Aorta (tissue), 5 donors: Measurements from ENCODE around the gene MCF2L. TPM values are rescaled to one million over a fixed set of nuclear protein-coding genes. Genes with fewer than 3 reads are reported as not detected.

Source experiments
- ATAC-seq: fragments of 200-7000 bp; cut with Tn5 transposase; one replicate; pipeline ENCODE4 v1.9.1; 2022; ENCODE audit warnings: moderate library complexity; ENCODE audit not compliant: low FRiP score
- DNase-seq, 2 donors: peaks; one replicate each; pipeline ENCODE4 v3.0.0-alpha.2; 2020
- H3K27ac ChIP-seq, 2 donors: one replicate each; pipeline ENCODE4 v1.5.1; 2013; ENCODE audit warnings: low read length in 2 of 2, mild to moderate bottlenecking in 2 of 2, moderate library complexity in 2 of 2, control low read depth in 1 of 2, inconsistent platforms in 1 of 2, low read depth in 1 of 2
- H3K27me3 ChIP-seq, 2 donors: one replicate each; pipeline ENCODE4 v1.6.1; 2013; ENCODE audit warnings: control low read depth in 1 of 2, low read length in 1 of 2, mild to moderate bottlenecking in 1 of 2, moderate library complexity in 1 of 2; ENCODE audit not compliant: insufficient read depth in 2 of 2, control insufficient read depth in 1 of 2
- H3K36me3 ChIP-seq, 2 donors: one replicate each; pipeline ENCODE4 v1.6.1; 2013; ENCODE audit warnings: control low read depth in 1 of 2, low read length in 1 of 2, mild to moderate bottlenecking in 1 of 2; ENCODE audit not compliant: insufficient read depth in 2 of 2, control insufficient read depth in 1 of 2
- H3K4me1 ChIP-seq, 2 donors: one replicate each; pipeline ENCODE4 v1.6.1; 2013; ENCODE audit warnings: low read length in 2 of 2, control low read depth in 1 of 2, mild to moderate bottlenecking in 1 of 2, moderate library complexity in 1 of 2; ENCODE audit not compliant: insufficient read depth in 2 of 2, control insufficient read depth in 1 of 2
- H3K4me3 ChIP-seq, 2 donors: one replicate each; pipeline ENCODE4 v1.5.1; 2013; ENCODE audit warnings: low read length in 2 of 2, control low read depth in 1 of 2, mild to moderate bottlenecking in 1 of 2
- H3K9me3 ChIP-seq: one replicate; pipeline ENCODE4 v1.6.1; 2013; ENCODE audit warnings: mild to moderate bottlenecking, low read length; ENCODE audit not compliant: control insufficient read depth
- WGBS, 2 donors: extraction: QIAGEN DNeasy Blood & Tissue Kit; methylation state at CpG; one replicate each; pipeline ENCODE4 v1.1.7; 2013; 5-methylcytosine and 5-hydroxymethylcytosine counted together
- intact Hi-C, 2 donors: fragments of 100-400 bp; cut with DNase I; formaldehyde crosslinking; loops; one replicate each; pipeline versions ENCODE4 v1.14.2 to v1.15.0; 2022
- polyA plus RNA-seq, 2 donors: library from polyadenylated mRNA; stranded (reverse); fragments of 200-250 nt; gene quantifications; one replicate each; pipeline ENCODE4 v1.2.3, GENCODE V29; 2013
- total RNA-seq, 2 donors: library from RNA; stranded (reverse); fragmentation: NEBNext Ultra II Directional; extraction: Animal tissue kit (Norgen Biotek cat#: 25700); gene quantifications; one replicate each; pipeline ENCODE4 v1.2.1, GENCODE V29; 2021
- donor health status: healthy with polysubstance abuse.
- donor health status: Bipolar disorder and iron deficiency.
- donor health status: DM: no; HTN: no; CAD: no.
- donor health status: DM: no; HTN: no; CAD: no.
- donor health status: DM: yes; HTN: yes; CAD: no.

The MCF2L gene
- total and polyA plus RNA-seq, 4 donors, result 3.2 to 73.3 (median 27.6) TPM

GRCh38 chr13:113121928-113122471 lies 153.0 kb downstream of the MCF2L start:
- Histone ChIP-seq H3K4me3 (no peak overlapping the region), H3K4me1 (no peaks in the 10 kb centered on the region), H3K36me3 (no peaks in the 10 kb centered on the region), H3K9me3 (no peaks in the 10 kb centered on the region), H3K27me3 (no peaks in the 10 kb centered on the region), H3K27ac (no peak overlapping the region)
- WGBS, 2 donors, result 55 to 61% methylated on average over 16 of the region's 16 CpGs
- ATAC-seq, result no peak
- peak; percentile 48 to 59 for DNase-seq
- intact Hi-C loops, result no loop called here

GRCh38 chr13:113122550-113123225 lies 153.7 kb downstream of the MCF2L start, which contains the start of gene F10:
Gene F10, plus strand, starts transcription at chr13:113122799. Its CDS starts 57 bp downstream, at chr13:113122856.
- WGBS, 2 donors, result 15 to 17% methylated on average over 23 of the region's 23 CpGs
- H3K9me3 ChIP-seq, result no peaks in the 10 kb centered on the region
- DNase-seq (peak; percentile 78 to 81), ATAC-seq (peak; percentile 87)
- no peaks in the 10 kb centered on the region for H3K4me1 ChIP-seq
- H3K27ac ChIP-seq, result no peak within 1 kb of the TSS
- H3K27me3 ChIP-seq, result no peaks in the 10 kb centered on the region
- intact Hi-C loops, result no loop called here
- no peak within 1 kb of the TSS for H3K4me3 ChIP-seq
- H3K36me3 ChIP-seq, result no peaks in the 10 kb centered on the region

GRCh38 chr13:113123226-113124201 lies 154.5 kb downstream of the MCF2L start:
- Histone ChIP-seq H3K9me3 (no peaks in the 10 kb centered on the region), H3K27ac (no peak overlapping the region), H3K4me3 (no peak overlapping the region), H3K27me3 (no peaks in the 10 kb centered on the region), H3K4me1 (no peaks in the 10 kb centered on the region), H3K36me3 (no peaks in the 10 kb centered on the region)
- intact Hi-C loops, result no loop called here
- DNase-seq, result peak; percentile 46 to 82
- ATAC-seq, result no peak
- WGBS, 2 donors, result 85 to 86% methylated on average over 29 of the region's 29 CpGs

- Histone ChIP-seq H3K27ac (no peak overlapping the region), H3K36me3 (no peaks in the 10 kb centered on the region), H3K4me3 (no peak overlapping the region), H3K4me1 (no peaks in the 10 kb centered on the region), H3K27me3 (no peaks in the 10 kb centered on the region), H3K9me3 (no peaks in the 10 kb centered on the region)
- intact Hi-C loops, result no loop called here
- 96 to 97% methylated on average over 16 to 19 of the region's 19 CpGs for WGBS, 2 donors
- ATAC-seq (no peak), DNase-seq (peak in 1 of 2 donors; percentile 70)
Measured at GRCh38 chr13:113124211-113124970, 155.4 kb downstream of the MCF2L start.

- no peak overlapping the region for H3K4me3 ChIP-seq
- no peaks in the 10 kb centered on the region for H3K36me3 ChIP-seq
- ATAC-seq, result no peak
- H3K9me3 ChIP-seq, result no peaks in the 10 kb centered on the region
- no peaks in the 10 kb centered on the region for H3K27me3 ChIP-seq
- no peaks in the 10 kb centered on the region for H3K4me1 ChIP-seq
- no peak overlapping the region for H3K27ac ChIP-seq
- peak in 1 of 2 donors; percentile 57 for DNase-seq
- intact Hi-C loops, result no loop called here
- 95 to 97% methylated on average over 19 of the region's 19 CpGs for WGBS, 2 donors
Measured at GRCh38 chr13:113125506-113126264, 156.7 kb downstream of the MCF2L start.

GRCh38 chr13:113126265-113127150 lies 157.5 kb downstream of the MCF2L start:
- ATAC-seq (no peak), DNase-seq (peak in 1 of 2 donors; percentile 57)
- Histone ChIP-seq H3K4me1 (no peaks in the 10 kb centered on the region), H3K4me3 (no peak overlapping the region), H3K36me3 (no peaks in the 10 kb centered on the region), H3K27me3 (no peaks in the 10 kb centered on the region), H3K27ac (no peak overlapping the region), H3K9me3 (no peaks in the 10 kb centered on the region)
- intact Hi-C loops, result no loop called here
- 88 to 89% methylated on average over 18 of the region's 18 CpGs for WGBS, 2 donors

- no peak for ATAC-seq
- no peak overlapping the region for H3K4me3 ChIP-seq
- H3K4me1 ChIP-seq, result no peaks in the 10 kb centered on the region
- intact Hi-C loops, result no loop called here
- peak in 1 of 2 donors; percentile 72 for DNase-seq
- no peaks in the 10 kb centered on the region for H3K9me3 ChIP-seq
- H3K27me3 ChIP-seq, result no peaks in the 10 kb centered on the region
- no peaks in the 10 kb centered on the region for H3K36me3 ChIP-seq
- WGBS, 2 donors, result 63 to 73% methylated on average over 25 to 27 of the region's 27 CpGs
- no peak overlapping the region for H3K27ac ChIP-seq
Measured at GRCh38 chr13:113129480-113129879, 160.5 kb downstream of the MCF2L start.
